GM18870 (cell line): ENCODE results near the gene NOTUM.
"Not testable (repeated sequence)": the region's sequence is repeated elsewhere in the genome, so short reads cannot be mapped to it uniquely, and the experiment has no call there.

Source experiments
- ATAC-seq: cut with Tn5 transposase; IDR thresholded peaks from one replicate; pipeline ENCODE4 v1.9.1; 2021; ENCODE audit warnings: moderate library complexity; ENCODE audit not compliant: unreplicated experiment

NOTUM gene

GRCh38 chr17:81958633-81959342 is 2.2 kb downstream of the NOTUM start:
- no peak for ATAC-seq

GRCh38 chr17:81957691-81958432 is 3.1 kb downstream of the NOTUM start:
- no peak for ATAC-seq

- ATAC-seq = no peak
These were observed 4.1 kb downstream of the NOTUM start for GRCh38 chr17:81956607-81957589.

- ATAC-seq = no peak
These were observed 5.0 kb downstream of the NOTUM start for GRCh38 chr17:81955756-81956544.

- ATAC-seq = no peak
These were observed 5.8 kb downstream of the NOTUM start for GRCh38 chr17:81955058-81955681.

- no peak for ATAC-seq
These were observed 6.6 kb downstream of the NOTUM start for GRCh38 chr17:81954131-81955057.

- ATAC-seq = not testable (repeated sequence)
These were observed 7.5 kb downstream of the NOTUM start for GRCh38 chr17:81953443-81953842.

- ATAC-seq = no peak
These were observed 8.2 kb downstream of the NOTUM start for GRCh38 chr17:81952792-81953228.

GRCh38 chr17:81951785-81952684 is 9.0 kb downstream of the NOTUM start:
- no peak for ATAC-seq

GRCh38 chr17:81950501-81950900 is 10.5 kb downstream of the NOTUM start:
- ATAC-seq = no peak

GRCh38 chr17:81948635-81949378 is 12.2 kb downstream of the NOTUM start:
- no peak for ATAC-seq

GRCh38 chr17:81947189-81947588 is 13.8 kb downstream of the NOTUM start, which contains the start of gene MYADML2:
TSS of gene MYADML2 (minus strand) at chr17:81947233. CDS start at chr17:81941741, 5,492 bp downstream.
- ATAC-seq = no peak

GRCh38 chr17:81944858-81945257 is 16.1 kb downstream of the NOTUM start:
- ATAC-seq = no peak

GRCh38 chr17:81942167-81942553 is 18.8 kb downstream of the NOTUM start:
- ATAC-seq = no peak

GRCh38 chr17:81941484-81942166 is 19.4 kb downstream of the NOTUM start:
- ATAC-seq = no peak
